HG03432 (cell line): Measurements from ENCODE around the gene TRIM44.
"Not testable (repeated sequence)": the region's sequence is repeated elsewhere in the genome, so short reads cannot be mapped to it uniquely, and the experiment has no call there.

Source experiments
- ATAC-seq: cut with Tn5 transposase; IDR thresholded peaks from one replicate; pipeline ENCODE4 v1.9.1; 2021; ENCODE audit warnings: mild to moderate bottlenecking, moderate library complexity; ENCODE audit not compliant: unreplicated experiment

Gene TRIM44

GRCh38 chr11:35714882-35715627 lies 52.5 kb downstream of the TRIM44 start:
- peak; percentile 95 for ATAC-seq

- ATAC-seq, result not testable (repeated sequence)
These were observed 53.1 kb downstream of the TRIM44 start for GRCh38 chr11:35715677-35716076.

GRCh38 chr11:35717043-35717442 lies 54.5 kb downstream of the TRIM44 start:
- no peak for ATAC-seq

DNA sequence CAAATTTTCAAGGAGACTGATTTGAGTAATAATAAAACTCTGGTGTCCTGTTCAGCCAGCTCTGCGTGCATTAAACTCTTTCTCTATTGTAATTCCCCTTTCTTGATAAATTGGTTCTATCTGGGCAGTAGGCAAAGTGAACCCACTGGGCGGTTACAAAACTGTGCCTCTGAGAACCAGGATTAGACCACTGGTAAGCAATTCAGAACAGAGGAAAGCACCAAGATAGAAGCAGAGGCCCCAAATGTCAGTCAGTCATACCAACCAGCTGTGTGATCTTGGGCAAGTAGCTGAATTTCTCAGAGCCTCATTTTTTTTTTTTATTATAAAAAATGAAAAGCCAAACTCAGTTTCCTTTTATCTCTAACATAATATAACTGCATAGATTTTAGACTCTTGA lies 54.9 kb downstream of the TRIM44 start:
- peak; percentile 22 for ATAC-seq

GRCh38 chr11:35721651-35722282 lies 59.2 kb downstream of the TRIM44 start:
- ATAC-seq, result peak; percentile 59

GRCh38 chr11:35722641-35723040 lies 60.1 kb downstream of the TRIM44 start:
- no peak for ATAC-seq

- no peak for ATAC-seq
These were observed 60.9 kb downstream of the TRIM44 start for GRCh38 chr11:35723493-35723892.

- no peak for ATAC-seq
These were observed 61.3 kb downstream of the TRIM44 start for GRCh38 chr11:35723913-35724312.

- no peak for ATAC-seq
These were observed 63.3 kb downstream of the TRIM44 start for GRCh38 chr11:35725885-35726284.

DNA sequence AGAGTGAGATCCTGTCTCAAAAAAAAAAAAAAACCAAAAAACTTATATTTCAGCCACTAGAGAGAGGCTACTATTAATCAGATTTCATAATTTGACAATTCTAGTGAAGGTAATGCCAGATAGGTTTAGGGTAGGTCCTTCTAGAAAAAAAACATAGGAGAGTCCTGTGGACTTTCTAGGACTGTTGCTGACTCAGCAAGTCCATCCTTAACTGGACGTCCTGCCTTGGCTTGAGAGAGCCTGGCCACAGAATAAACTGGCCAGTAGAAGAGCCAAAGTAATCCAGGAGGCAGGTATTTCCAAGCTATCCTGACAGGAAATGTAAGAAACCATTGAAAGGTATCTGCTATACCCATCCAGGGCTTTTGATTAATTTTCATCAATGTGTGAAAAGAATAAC lies 64.6 kb downstream of the TRIM44 start:
- no peak for ATAC-seq

- ATAC-seq, result no peak
These were observed 67.7 kb downstream of the TRIM44 start for GRCh38 chr11:35730254-35730653.

- ATAC-seq, result no peak
These were observed 72.3 kb downstream of the TRIM44 start for GRCh38 chr11:35734669-35735410.

GRCh38 chr11:35735411-35735810 lies 72.8 kb downstream of the TRIM44 start:
- ATAC-seq, result no peak

DNA sequence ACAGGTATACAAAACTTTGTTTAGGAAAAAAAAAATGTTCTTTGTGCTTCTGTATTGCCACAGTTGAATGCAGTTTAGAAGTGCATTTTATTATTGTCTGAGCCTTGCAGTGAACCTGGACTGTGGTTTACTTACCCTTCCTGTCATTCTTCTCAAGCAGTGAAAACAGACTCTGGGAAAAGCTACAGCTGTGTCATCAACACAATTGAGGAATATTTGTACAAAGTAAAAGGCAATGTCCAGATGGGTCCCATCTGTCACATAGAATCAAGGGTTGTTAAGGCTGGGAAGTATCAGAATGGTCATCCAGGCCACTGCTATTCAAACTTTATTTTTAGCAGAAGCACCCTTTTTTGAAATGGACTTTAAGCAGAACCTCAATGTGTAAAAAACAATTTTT lies 73.3 kb downstream of the TRIM44 start:
- ATAC-seq, result no peak

DNA sequence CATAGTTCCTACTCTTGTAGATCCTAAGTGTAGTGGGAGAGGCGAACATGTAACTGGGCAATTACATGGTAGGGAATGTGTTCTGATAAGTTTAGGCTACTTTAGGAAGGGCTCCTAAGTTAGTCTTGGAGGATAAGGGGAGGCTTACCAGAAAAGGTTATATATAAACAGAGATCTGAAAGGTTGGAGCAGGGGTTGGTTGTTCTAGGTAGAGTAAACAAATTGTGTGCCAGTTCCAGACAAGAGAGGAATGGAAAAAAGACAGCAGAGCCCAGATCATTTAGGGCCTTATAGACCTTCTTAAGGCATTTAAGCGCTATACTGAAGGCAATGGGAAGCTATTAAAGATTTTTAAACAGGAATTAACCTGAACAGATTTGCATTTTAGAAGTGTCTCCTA lies 74.4 kb downstream of the TRIM44 start:
- no peak for ATAC-seq

GRCh38 chr11:35740061-35740799 lies 77.7 kb downstream of the TRIM44 start:
- ATAC-seq, result no peak

- no peak for ATAC-seq
These were observed 80.3 kb downstream of the TRIM44 start for GRCh38 chr11:35742707-35743454.

GRCh38 chr11:35746356-35747153 lies 84.0 kb downstream of the TRIM44 start:
- ATAC-seq, result no peak

- ATAC-seq, result no peak
These were observed 85.1 kb downstream of the TRIM44 start for GRCh38 chr11:35747668-35748067.

DNA sequence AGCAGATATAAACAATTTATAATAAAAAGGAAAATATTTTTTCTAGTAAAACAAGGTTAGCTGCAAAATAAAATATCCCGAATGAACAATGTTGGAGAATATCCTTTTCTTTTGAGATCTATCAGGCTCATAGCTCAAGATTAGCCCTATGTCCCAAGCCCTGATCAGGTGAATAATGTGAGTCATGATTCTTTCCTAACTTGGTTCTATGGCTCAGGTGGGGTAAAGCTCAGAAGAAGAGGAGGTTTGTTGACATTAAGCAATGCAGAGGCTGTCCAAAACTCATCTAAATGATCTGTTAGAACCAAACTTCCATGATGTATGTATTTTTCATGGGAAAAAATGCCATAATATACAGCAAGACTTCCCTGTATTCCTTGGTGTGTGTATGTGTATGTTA lies 86.1 kb downstream of the TRIM44 start:
- no peak for ATAC-seq
